Hematopoietic multipotent progenitor cell treated with erythropoietin and hydrocortisone succinate and interleukin-3 and kit ligand, for 15 days (in vitro differentiated cells): ENCODE data around the gene GSTM2.

ENCODE experiments used
- DNase-seq: peaks from one replicate; pipeline ENCODE4 v3.0.0-alpha.2; 2015; ENCODE audit warnings: low spot score

The GSTM2 gene

DNA sequence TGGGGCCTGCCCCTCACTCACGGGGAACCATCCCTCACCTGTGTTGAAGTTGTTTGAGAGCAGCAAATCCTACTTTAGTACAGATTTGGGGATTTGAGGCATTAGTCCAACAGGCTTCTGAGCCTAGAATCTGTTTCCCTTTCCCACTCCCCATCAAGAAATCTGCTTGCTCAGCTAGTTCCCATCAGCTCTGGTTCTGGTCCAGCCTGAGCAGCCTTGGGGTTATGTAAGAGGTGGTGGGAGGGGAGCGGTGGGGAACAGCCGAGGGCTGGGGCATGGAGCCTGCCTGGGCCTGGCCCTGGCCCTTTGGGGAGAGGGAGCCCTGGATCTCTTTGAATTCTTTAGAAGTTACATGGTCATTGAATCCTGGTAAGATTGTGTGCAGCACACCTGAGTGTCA is 48.3 kb downstream of the GSTM2 start:
- DNase-seq, result no peak

DNA sequence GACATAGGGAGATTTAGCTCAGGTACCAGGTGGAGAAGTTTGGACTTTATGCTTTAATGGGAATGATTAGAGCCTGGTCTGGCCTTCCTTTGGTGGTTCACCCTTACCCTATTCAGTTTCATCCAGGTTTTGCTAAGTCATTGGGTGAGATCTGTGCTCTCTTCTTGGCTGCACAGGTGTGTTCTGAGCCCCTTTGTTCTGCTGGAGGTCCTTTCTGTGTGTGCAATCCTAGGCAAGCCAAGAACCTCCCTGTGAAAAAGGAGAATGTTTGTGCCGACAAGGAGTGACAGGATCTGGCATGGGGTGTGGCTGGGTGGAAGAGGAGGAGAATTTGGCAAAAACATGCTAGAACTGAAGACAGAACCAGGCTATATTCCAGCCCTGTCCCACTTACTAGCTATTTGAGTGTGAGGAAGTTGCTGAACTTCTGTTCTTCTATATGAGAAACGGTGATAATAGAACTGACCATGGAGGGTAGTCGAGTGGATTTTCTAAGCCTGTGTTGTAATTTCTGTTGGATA is 48.8 kb downstream of the GSTM2 start:
- DNase-seq, result no peak

DNA sequence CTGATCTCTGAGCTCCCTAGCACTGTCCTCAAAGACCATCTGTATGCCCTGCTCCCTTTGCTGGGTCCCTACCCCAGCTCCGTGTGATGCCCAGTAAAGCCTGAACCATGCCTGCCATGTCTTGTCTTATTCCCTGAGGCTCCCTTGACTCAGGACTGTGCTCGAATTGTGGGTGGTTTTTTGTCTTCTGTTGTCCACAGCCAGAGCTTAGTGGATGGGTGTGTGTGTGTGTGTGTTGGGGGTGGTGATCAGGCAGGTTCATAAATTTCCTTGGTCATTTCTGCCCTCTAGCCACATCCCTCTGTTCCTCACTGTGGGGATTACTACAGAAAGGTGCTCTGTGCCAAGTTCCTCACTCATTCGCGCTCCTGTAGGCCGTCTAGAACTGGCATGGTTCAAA is 49.9 kb downstream of the GSTM2 start:
- DNase-seq, result no peak

DNA sequence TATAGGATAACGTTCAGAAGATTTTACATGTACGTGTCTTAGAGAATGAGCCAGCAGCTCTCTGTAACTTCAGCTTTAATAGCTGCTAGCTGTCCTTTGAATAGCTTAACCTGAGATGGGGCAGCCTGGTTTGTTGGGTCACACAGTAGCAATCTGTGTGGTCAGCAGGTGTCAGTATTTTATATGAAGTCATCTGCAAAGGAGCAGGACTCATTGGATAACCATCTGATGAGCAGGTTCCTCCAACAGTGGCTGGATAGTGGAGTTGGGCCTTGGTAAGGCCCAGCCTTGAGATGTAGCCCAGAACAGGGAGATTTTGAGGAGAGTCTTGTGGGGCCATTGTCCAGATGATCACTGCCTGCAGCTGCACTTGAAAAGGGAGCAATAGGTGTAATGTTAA is 50.6 kb downstream of the GSTM2 start:
- DNase-seq, result no peak

DNA sequence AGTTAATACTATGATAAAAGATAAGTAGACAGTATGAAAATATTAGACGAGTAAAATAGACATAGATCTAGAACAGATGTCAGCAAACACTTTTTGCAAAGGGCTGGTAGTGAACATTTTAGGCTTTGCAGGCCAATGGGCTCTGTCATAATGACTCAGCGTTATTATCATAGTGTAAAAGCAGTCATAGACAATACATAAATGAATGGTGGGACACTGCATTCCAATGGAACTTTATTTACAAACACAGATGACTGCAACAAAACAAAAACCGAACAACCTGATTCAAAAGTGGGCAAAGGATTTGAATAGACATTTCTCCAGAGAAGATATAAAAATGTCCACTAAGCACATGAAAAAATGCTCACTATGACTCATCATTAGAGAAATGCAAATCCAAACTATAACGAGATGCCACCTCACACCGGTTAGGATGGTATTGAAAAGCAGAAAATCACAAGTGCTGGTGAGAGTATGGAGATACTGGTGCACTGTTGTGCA is 51.5 kb downstream of the GSTM2 start:
- DNase-seq, result peak; percentile 51

DNA sequence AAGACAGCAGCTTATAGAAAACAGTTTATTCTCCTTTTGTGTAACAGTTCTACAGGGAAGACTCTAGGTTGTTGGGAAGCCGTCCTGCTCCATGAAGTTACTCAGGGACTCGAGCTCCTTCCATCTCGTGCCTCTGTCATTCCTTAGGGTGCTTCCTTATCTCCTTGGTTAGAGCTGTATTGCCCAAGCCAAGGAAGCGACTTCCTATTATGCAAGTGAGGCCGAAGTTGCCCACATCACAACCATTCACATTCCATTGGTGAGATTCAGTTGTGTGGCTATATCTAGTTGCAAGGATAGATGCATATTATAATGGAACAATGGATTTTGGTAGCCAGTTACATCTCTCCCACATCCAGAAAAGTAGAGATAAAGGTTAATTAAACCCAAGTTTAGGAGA is 53.2 kb downstream of the GSTM2 start:
- no peak for DNase-seq

GRCh38 chr1:109721971-109722370 is 54.1 kb downstream of the GSTM2 start:
- DNase-seq, result no peak

DNA sequence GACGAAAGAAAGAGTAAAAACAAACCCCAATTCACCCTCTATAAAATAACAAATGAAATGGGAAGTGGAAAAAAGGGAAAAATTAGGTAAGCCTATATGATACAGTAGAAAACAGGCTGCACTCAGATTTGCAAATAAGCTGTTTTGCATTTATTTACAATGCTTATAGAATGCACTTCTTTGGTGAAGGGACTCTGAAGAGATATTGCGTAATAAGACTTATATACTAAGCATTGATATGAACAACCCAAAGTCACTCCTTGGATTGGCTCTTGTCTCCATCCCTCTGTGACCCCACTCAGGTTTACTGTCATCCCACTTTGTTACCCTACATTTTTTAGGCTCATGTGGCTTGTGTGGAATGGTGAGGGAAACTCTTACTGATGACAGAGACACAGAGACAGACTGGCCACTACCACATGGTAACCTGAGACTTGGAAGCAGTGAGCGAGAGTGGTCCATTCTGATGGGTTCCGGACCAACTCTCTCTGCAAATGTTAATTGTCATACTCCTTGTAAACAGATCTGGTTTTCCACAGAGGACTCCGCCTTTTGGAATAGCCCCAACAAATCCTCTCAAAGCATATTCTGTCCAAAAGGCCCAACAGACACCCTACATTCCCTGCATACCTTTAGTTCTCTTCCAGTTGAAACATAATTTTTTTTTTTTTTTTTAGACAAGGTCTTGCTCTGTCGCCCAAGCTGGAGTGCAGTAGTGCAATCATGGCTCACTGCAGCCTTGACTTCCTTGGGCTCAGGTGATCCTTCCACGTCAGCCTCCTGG is 55.2 kb downstream of the GSTM2 start:
- no peak for DNase-seq
